GM23248 (cell line): ENCODE results near the gene ZGPAT. TPM values are rescaled to one million over a fixed set of nuclear protein-coding genes. Genes with fewer than 3 reads are reported as not detected.

ENCODE experiments used
- DNase-seq: peaks from one replicate; pipeline ENCODE4 v3.0.0-alpha.2; 2015
- H2AFZ ChIP-seq: fragments of 200-600 bp; sonication (generic); 2 replicates; pipeline ENCODE4 v1.6.1; 2016; ENCODE audit warnings: antibody characterized with exemption
- H3F3A ChIP-seq: fragments of 200-600 bp; sonication (generic); 2 replicates; pipeline ENCODE4 v1.6.1; 2016; ENCODE audit warnings: mild to moderate bottlenecking, antibody characterized with exemption, mixed run types; ENCODE audit not compliant: insufficient read depth
- H3K27ac ChIP-seq: fragments of 200-600 bp; sonication (generic); 2 replicates; pipeline ENCODE4 v1.5.1; 2016; ENCODE audit warnings: mild to moderate bottlenecking
- H3K27me3 ChIP-seq: fragments of 200-600 bp; sonication (generic); replicated peaks from 2 replicates; pipeline ENCODE4 v1.6.1; 2016; ENCODE audit warnings: mild to moderate bottlenecking; ENCODE audit not compliant: insufficient read depth
- H3K36me3 ChIP-seq: fragments of 200-600 bp; sonication (generic); 2 replicates; pipeline ENCODE4 v1.6.1; 2016; ENCODE audit warnings: low read depth, mild to moderate bottlenecking
- H3K4me1 ChIP-seq: fragments of 200-600 bp; sonication (generic); 2 replicates; pipeline ENCODE4 v1.6.1; 2016; ENCODE audit warnings: mild to moderate bottlenecking; ENCODE audit not compliant: insufficient read depth
- H3K4me2 ChIP-seq: fragments of 200-600 bp; sonication (generic); one replicate; pipeline ENCODE4 v1.6.1; 2016; ENCODE audit warnings: mild to moderate bottlenecking; ENCODE audit not compliant: unreplicated experiment
- H3K4me3 ChIP-seq: fragments of 200-600 bp; sonication (generic); 2 replicates; pipeline ENCODE4 v1.5.1; 2016; ENCODE audit warnings: mild to moderate bottlenecking
- H3K79me2 ChIP-seq: fragments of 200-600 bp; sonication (generic); 2 replicates; pipeline ENCODE4 v1.6.1; 2016; ENCODE audit warnings: mild to moderate bottlenecking; ENCODE audit not compliant: insufficient read depth
- H3K9ac ChIP-seq: fragments of 200-600 bp; sonication (generic); 2 replicates; pipeline ENCODE4 v1.6.1; 2016; ENCODE audit warnings: mild to moderate bottlenecking
- H3K9me2 ChIP-seq: fragments of 200-600 bp; sonication (generic); 2 replicates; pipeline ENCODE4 v1.6.1; 2016; ENCODE audit warnings: mixed run types, mild to moderate bottlenecking, moderate library complexity; ENCODE audit not compliant: insufficient read depth
- H3K9me3 ChIP-seq: fragments of 200-600 bp; sonication (generic); one replicate; pipeline ENCODE4 v1.6.1; 2017; ENCODE audit warnings: low read depth
- H4K20me1 ChIP-seq: fragments of 200-600 bp; sonication (generic); 2 replicates; pipeline ENCODE4 v1.6.0; 2016; ENCODE audit not compliant: insufficient read depth
- EZH2 ChIP-seq: fragments of 200-600 bp; sonication (generic); IDR thresholded peaks from 2 replicates; pipeline ENCODE4 v1.6.1; 2018; ENCODE audit warnings: antibody characterized with exemption, mild to moderate bottlenecking; ENCODE audit not compliant: insufficient read depth, poor library complexity, severe bottlenecking
- EZH2phosphoT487 ChIP-seq: fragments of 200-600 bp; sonication (generic); IDR thresholded peaks from 2 replicates; pipeline ENCODE4 v1.6.1; 2018; ENCODE audit warnings: antibody characterized with exemption, moderate library complexity, mild to moderate bottlenecking, low read depth; ENCODE audit not compliant: insufficient read depth
- WGBS, 2 experiments: methylation state at CpG; one replicate each; pipeline ENCODE4 v1.1.6; 2015 to 2017; ENCODE audit warnings: low lambda C conversion rate in 2 of 2, low coverage in 1 of 2; ENCODE audit errors: missing lambda C conversion rate in 2 of 2; 5-methylcytosine and 5-hydroxymethylcytosine counted together
- in situ Hi-C: fragments of 300-500 bp; cut with MboI; formaldehyde crosslinking; loops from 2 replicates; pipeline ENCODE4 v1.15.0; 2020
- polyA plus RNA-seq: library from polyadenylated mRNA; unstranded; fragments of >200 nt; fragmentation: Nextera tagmentation; extraction: Ambion mirVana; gene quantifications from 2 replicates; pipeline ENCODE4 v1.2.1, GENCODE V29; 2016
- total RNA-seq: library from RNA; depleted of rRNA; stranded (reverse); fragments of >200 nt; shearing (Covaris generic); gene quantifications from 2 replicates; pipeline ENCODE4 v1.2.3, GENCODE V29; 2014

The ZGPAT gene
- total and polyA plus RNA-seq, 2 experiments from 2014 or later, result 22.7 to 28.5 TPM

GRCh38 chr20:63755933-63756647 is 48.3 kb downstream of the ZGPAT start:
- Histone ChIP-seq H3F3A (no peaks in the 10 kb centered on the region), H3K27ac (no peak overlapping the region), H2AFZ (no peak overlapping the region), H3K9ac (no peak overlapping the region), H3K27me3 (no peaks in the 10 kb centered on the region), H3K9me2 (no peaks in the 10 kb centered on the region), H4K20me1 (no peaks in the 10 kb centered on the region), H3K4me3 (no peak overlapping the region), H3K36me3 (no peaks in the 10 kb centered on the region), H3K4me2 (no peak overlapping the region), H3K9me3 (no peaks in the 10 kb centered on the region), H3K79me2 (no peaks in the 10 kb centered on the region), H3K4me1 (no peaks in the 10 kb centered on the region)
- TF ChIP-seq EZH2phosphoT487 (no peak), EZH2 (no peak)
- 77 to 78% methylated on average over 18 of the region's 18 CpGs for WGBS, 2 experiments
- no peak for DNase-seq
- in situ Hi-C loops, result no loop called here

- 51 to 54% methylated on average over 8 of the region's 8 CpGs for WGBS, 2 experiments
- Histone ChIP-seq H3K9me3 (no peaks in the 10 kb centered on the region), H3K9ac (no peak overlapping the region), H3K27ac (no peak overlapping the region), H3K4me2 (no peak overlapping the region), H3K27me3 (no peaks in the 10 kb centered on the region), H3K36me3 (no peaks in the 10 kb centered on the region), H3K79me2 (no peaks in the 10 kb centered on the region), H3F3A (no peaks in the 10 kb centered on the region), H3K9me2 (no peaks in the 10 kb centered on the region), H3K4me1 (no peaks in the 10 kb centered on the region), H2AFZ (no peak overlapping the region), H3K4me3 (no peak overlapping the region), H4K20me1 (no peaks in the 10 kb centered on the region)
- no peak for TF ChIP-seq EZH2phosphoT487
- TF ChIP-seq EZH2, result no peak
- in situ Hi-C loops, result no loop called here
- no peak for DNase-seq
Observed at GRCh38 chr20:63756648-63756991, 48.8 kb downstream of the ZGPAT start.

GRCh38 chr20:63758152-63758551 is 50.3 kb downstream of the ZGPAT start:
- H3K9me3 ChIP-seq, result no peaks in the 10 kb centered on the region
- no peaks in the 10 kb centered on the region for H3K9me2 ChIP-seq
- H3K36me3 ChIP-seq, result no peaks in the 10 kb centered on the region
- H3F3A ChIP-seq, result no peaks in the 10 kb centered on the region
- H3K27ac ChIP-seq, result no peak overlapping the region
- DNase-seq, result no peak
- 83 to 86% methylated on average over 3 to 7 of the region's 7 CpGs for WGBS, 2 experiments
- no peak overlapping the region for H2AFZ ChIP-seq
- no peak overlapping the region for H3K9ac ChIP-seq
- TF ChIP-seq EZH2 (no peak), EZH2phosphoT487 (no peak)
- no peaks in the 10 kb centered on the region for H3K27me3 ChIP-seq
- H3K79me2 ChIP-seq, result no peaks in the 10 kb centered on the region
- no peak overlapping the region for H3K4me2 ChIP-seq
- H3K4me3 ChIP-seq, result no peak overlapping the region
- H3K4me1 ChIP-seq, result no peaks in the 10 kb centered on the region
- in situ Hi-C loops, result no loop called here
- no peaks in the 10 kb centered on the region for H4K20me1 ChIP-seq

GRCh38 chr20:63759377-63759901 is 51.6 kb downstream of the ZGPAT start:
- DNase-seq, result no peak
- Histone ChIP-seq H3K9me2 (no peaks in the 10 kb centered on the region), H3K27ac (no peak overlapping the region), H2AFZ (no peak overlapping the region), H3K4me2 (no peak overlapping the region), H4K20me1 (no peaks in the 10 kb centered on the region), H3K4me3 (no peak overlapping the region), H3K27me3 (no peaks in the 10 kb centered on the region), H3K79me2 (no peaks in the 10 kb centered on the region), H3K36me3 (no peaks in the 10 kb centered on the region), H3K4me1 (no peaks in the 10 kb centered on the region), H3F3A (no peaks in the 10 kb centered on the region), H3K9me3 (no peaks in the 10 kb centered on the region), H3K9ac (no peak overlapping the region)
- in situ Hi-C loops, result no loop called here
- whole genome bisulfite sequencing, 2 experiments, result 87 to 93% methylated on average over 7 of the region's 7 CpGs
- TF ChIP-seq EZH2phosphoT487, result no peak
- no peak for TF ChIP-seq EZH2
